ENCODE results near the gene HOXA3.

Gene HOXA3

GRCh38 chr7:27114881-27115220 lies 37.5 kb downstream of the HOXA3 start:
- DNase-seq (ENCODE audit: low read depth): no peak

GRCh38 chr7:27113991-27114769 lies 38.2 kb downstream of the HOXA3 start:
- no peak for DNase-seq (ENCODE audit: low read depth)

GRCh38 chr7:27112955-27113949 lies 39.1 kb downstream of the HOXA3 start:
- DNase-seq (ENCODE audit: low read depth): no peak

- DNase-seq (ENCODE audit: low read depth): no peak
Measured at GRCh38 chr7:27112361-27112760, 40.0 kb downstream of the HOXA3 start.

- no peak for DNase-seq (ENCODE audit: low read depth)
Measured at GRCh38 chr7:27111751-27112277, 40.6 kb downstream of the HOXA3 start.

GRCh38 chr7:27111042-27111750 lies 41.2 kb downstream of the HOXA3 start:
- no peak for DNase-seq (ENCODE audit: low read depth)

- DNase-seq (ENCODE audit: low read depth): no peak
Measured at GRCh38 chr7:27110186-27111031, 42.0 kb downstream of the HOXA3 start.

GRCh38 chr7:27109466-27110185 lies 42.8 kb downstream of the HOXA3 start:
- DNase-seq (ENCODE audit: low read depth): no peak

GRCh38 chr7:27108390-27109127 lies 43.8 kb downstream of the HOXA3 start:
- no peak for DNase-seq (ENCODE audit: low read depth)

- no peak for DNase-seq (ENCODE audit: low read depth)
Measured at GRCh38 chr7:27107391-27108381, 44.7 kb downstream of the HOXA3 start.

GRCh38 chr7:27106901-27107240 lies 45.5 kb downstream of the HOXA3 start:
- no peak for DNase-seq (ENCODE audit: low read depth)

- no peak for DNase-seq (ENCODE audit: low read depth)
Measured at GRCh38 chr7:27106181-27106900, 46.0 kb downstream of the HOXA3 start.

- DNase-seq (ENCODE audit: low read depth): no peak
Measured at GRCh38 chr7:27105301-27106031, 46.9 kb downstream of the HOXA3 start.

GRCh38 chr7:27104341-27105058 lies 47.9 kb downstream of the HOXA3 start:
- no peak for DNase-seq (ENCODE audit: low read depth)

GRCh38 chr7:27103489-27104226 lies 48.7 kb downstream of the HOXA3 start:
- DNase-seq (ENCODE audit: low read depth): no peak

Data from stimulated activated CD4-positive, alpha-beta T cell treated with anti-CD3 and anti-CD28 coated beads, Interleukin-2, amount 100 ng/mL, for 4 hours (primary cell).